GM23338 (cell line): Measurements from ENCODE around the gene FARSB. TPM values are rescaled to one million over a fixed set of nuclear protein-coding genes. Genes with fewer than 3 reads are reported as not detected.

Experiments
- ATAC-seq: fragments of 200-7000 bp; cut with Tn5 transposase; 3 replicates; pipeline ENCODE4 v1.9.1; 2020
- DNase-seq: peaks from one replicate; pipeline ENCODE4 v3.0.0-alpha.2; 2015; ENCODE audit warnings: low spot score
- H2AFZ ChIP-seq: fragments of 200-600 bp; sonication (generic); 2 replicates; pipeline ENCODE4 v1.8.0; 2016; ENCODE audit warnings: antibody characterized with exemption, mild to moderate bottlenecking, moderate library complexity
- H3F3A ChIP-seq: fragments of 200-600 bp; sonication (generic); replicated peaks from 2 replicates; pipeline ENCODE4 v1.8.0; 2017; ENCODE audit warnings: antibody characterized with exemption, mixed run types, low read depth
- H3K27ac ChIP-seq: fragments of 200-600 bp; sonication (generic); 2 replicates; pipeline ENCODE4 v1.6.1; 2016; ENCODE audit warnings: low read depth
- H3K27me3 ChIP-seq: fragments of 200-600 bp; sonication (generic); 2 replicates; pipeline ENCODE4 v1.8.0; 2016; ENCODE audit warnings: mild to moderate bottlenecking, mixed run types, moderate library complexity; ENCODE audit not compliant: insufficient read depth
- H3K36me3 ChIP-seq: fragments of 200-600 bp; sonication (generic); 2 replicates; pipeline ENCODE4 v1.8.0; 2016; ENCODE audit warnings: mild to moderate bottlenecking; ENCODE audit not compliant: insufficient read depth
- H3K4me1 ChIP-seq: fragments of 200-600 bp; sonication (generic); 2 replicates; pipeline ENCODE4 v1.8.0; 2016; ENCODE audit warnings: mild to moderate bottlenecking, moderate library complexity; ENCODE audit not compliant: insufficient read depth
- H3K4me2 ChIP-seq: fragments of 200-600 bp; sonication (generic); 2 replicates; pipeline ENCODE4 v1.7.1; 2017; ENCODE audit warnings: mixed run types
- H3K4me3 ChIP-seq: fragments of 200-600 bp; sonication (generic); 2 replicates; pipeline ENCODE4 v1.6.1; 2016; ENCODE audit warnings: mixed run types
- H3K79me2 ChIP-seq: fragments of 200-600 bp; sonication (generic); replicated peaks from 2 replicates; pipeline ENCODE4 v1.8.0; 2017; ENCODE audit warnings: mild to moderate bottlenecking; ENCODE audit not compliant: insufficient read depth
- H3K9me2 ChIP-seq: fragments of 200-600 bp; sonication (generic); 2 replicates; pipeline ENCODE4 v1.8.0; 2017; ENCODE audit not compliant: insufficient read depth
- H4K20me1 ChIP-seq: fragments of 200-600 bp; sonication (generic); replicated peaks from 2 replicates; pipeline ENCODE4 v1.8.0; 2017; ENCODE audit warnings: mild to moderate bottlenecking; ENCODE audit not compliant: insufficient read depth
- H3K27ac Mint-ChIP-seq: 2 replicates; pipeline ENCODE4 v1.8.0; 2020; ENCODE audit warnings: inconsistent platforms, mild to moderate bottlenecking, moderate library complexity, mixed read lengths
- H3K27me3 Mint-ChIP-seq: 3 replicates; pipeline ENCODE4 v1.8.0; 2022; ENCODE audit warnings: low read depth, mild to moderate bottlenecking, moderate library complexity, mixed read lengths, inconsistent platforms; ENCODE audit not compliant: insufficient read depth, poor library complexity
- H3K36me3 Mint-ChIP-seq: 3 replicates; pipeline ENCODE4 v1.8.0; 2021; ENCODE audit warnings: low read depth, mild to moderate bottlenecking, inconsistent platforms, moderate library complexity, mixed read lengths
- H3K4me1 Mint-ChIP-seq: 3 replicates; pipeline ENCODE4 v1.8.0; 2020; ENCODE audit warnings: mild to moderate bottlenecking, inconsistent platforms, mixed read lengths
- H3K4me3 Mint-ChIP-seq: 3 replicates; pipeline ENCODE4 v1.8.0; 2021; ENCODE audit warnings: moderate library complexity, mild to moderate bottlenecking, inconsistent platforms, mixed read lengths
- H3K9me3 Mint-ChIP-seq: 3 replicates; pipeline ENCODE4 v1.8.0; 2020; ENCODE audit warnings: moderate library complexity, mild to moderate bottlenecking, inconsistent platforms, mixed read lengths
- EZH2 ChIP-seq: fragments of 200-600 bp; sonication (generic); IDR thresholded peaks from one replicate; pipeline ENCODE4 v1.8.0; 2017; ENCODE audit warnings: antibody characterized with exemption, mild to moderate bottlenecking, low read depth; ENCODE audit not compliant: unreplicated experiment
- JUNB ChIP-seq: IDR thresholded peaks from one replicate; pipeline ENCODE4 v1.6.1; 2016; ENCODE audit warnings: antibody characterized with exemption; ENCODE audit not compliant: unreplicated experiment
- NANOG ChIP-seq: IDR thresholded peaks from 2 replicates; pipeline ENCODE4 v1.6.1; 2016; ENCODE audit warnings: antibody characterized with exemption, borderline replicate concordance
- ZNF114 ChIP-seq: fragments of 250-450 bp; sonication (Bioruptor Pico); IDR thresholded peaks from 2 replicates; pipeline ENCODE4 v1.5.0; 2020; ENCODE audit warnings: mild to moderate bottlenecking, moderate library complexity
- polyA plus RNA-seq: library from polyadenylated mRNA; unstranded; fragments of >200 nt; fragmentation: Nextera tagmentation; extraction: Ambion mirVana; gene quantifications from 2 replicates; pipeline ENCODE4 v1.2.1, GENCODE V29; 2016
- total RNA-seq: library from RNA; depleted of rRNA; stranded (reverse); fragments of >200 nt; shearing (Covaris generic); gene quantifications from 2 replicates; pipeline ENCODE4 v1.2.3, GENCODE V29; 2014
- TF ChIP-seq, protein P1 (sequence below): fragments of 250-450 bp; sonication (Bioruptor Pico); IDR thresholded peaks from 2 replicates; pipeline ENCODE4 v1.5.0; 2020; ENCODE audit warnings: mild to moderate bottlenecking, moderate library complexity
- TF ChIP-seq, protein P2 (sequence below): IDR thresholded peaks from 2 replicates; pipeline ENCODE4 v1.6.1; 2016; ENCODE audit warnings: antibody characterized with exemption

Gene FARSB
- total and polyA plus RNA-seq, 2 experiments from 2014 or later: 32.5 to 40.0 TPM

DNA sequence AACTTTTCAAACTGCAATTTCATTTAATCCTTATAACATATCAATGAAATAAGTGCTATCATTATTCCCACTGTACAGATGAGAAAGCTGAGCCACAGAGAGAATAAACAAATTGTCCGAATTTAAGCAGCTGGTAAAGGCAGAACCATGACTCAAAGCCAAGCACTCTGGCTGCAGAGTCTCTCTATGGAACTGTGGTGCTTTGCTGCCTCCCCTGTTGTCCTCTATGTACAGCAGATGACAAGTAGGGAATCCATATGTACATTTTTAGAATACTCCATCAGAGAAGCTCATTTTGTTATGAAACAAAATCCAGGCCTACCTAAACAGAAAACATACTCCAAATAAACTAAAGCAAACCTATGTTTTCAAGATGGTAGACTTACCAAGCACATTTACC, 45.1 kb downstream of the FARSB start (continued):
- TF ChIP-seq, protein P1, sequence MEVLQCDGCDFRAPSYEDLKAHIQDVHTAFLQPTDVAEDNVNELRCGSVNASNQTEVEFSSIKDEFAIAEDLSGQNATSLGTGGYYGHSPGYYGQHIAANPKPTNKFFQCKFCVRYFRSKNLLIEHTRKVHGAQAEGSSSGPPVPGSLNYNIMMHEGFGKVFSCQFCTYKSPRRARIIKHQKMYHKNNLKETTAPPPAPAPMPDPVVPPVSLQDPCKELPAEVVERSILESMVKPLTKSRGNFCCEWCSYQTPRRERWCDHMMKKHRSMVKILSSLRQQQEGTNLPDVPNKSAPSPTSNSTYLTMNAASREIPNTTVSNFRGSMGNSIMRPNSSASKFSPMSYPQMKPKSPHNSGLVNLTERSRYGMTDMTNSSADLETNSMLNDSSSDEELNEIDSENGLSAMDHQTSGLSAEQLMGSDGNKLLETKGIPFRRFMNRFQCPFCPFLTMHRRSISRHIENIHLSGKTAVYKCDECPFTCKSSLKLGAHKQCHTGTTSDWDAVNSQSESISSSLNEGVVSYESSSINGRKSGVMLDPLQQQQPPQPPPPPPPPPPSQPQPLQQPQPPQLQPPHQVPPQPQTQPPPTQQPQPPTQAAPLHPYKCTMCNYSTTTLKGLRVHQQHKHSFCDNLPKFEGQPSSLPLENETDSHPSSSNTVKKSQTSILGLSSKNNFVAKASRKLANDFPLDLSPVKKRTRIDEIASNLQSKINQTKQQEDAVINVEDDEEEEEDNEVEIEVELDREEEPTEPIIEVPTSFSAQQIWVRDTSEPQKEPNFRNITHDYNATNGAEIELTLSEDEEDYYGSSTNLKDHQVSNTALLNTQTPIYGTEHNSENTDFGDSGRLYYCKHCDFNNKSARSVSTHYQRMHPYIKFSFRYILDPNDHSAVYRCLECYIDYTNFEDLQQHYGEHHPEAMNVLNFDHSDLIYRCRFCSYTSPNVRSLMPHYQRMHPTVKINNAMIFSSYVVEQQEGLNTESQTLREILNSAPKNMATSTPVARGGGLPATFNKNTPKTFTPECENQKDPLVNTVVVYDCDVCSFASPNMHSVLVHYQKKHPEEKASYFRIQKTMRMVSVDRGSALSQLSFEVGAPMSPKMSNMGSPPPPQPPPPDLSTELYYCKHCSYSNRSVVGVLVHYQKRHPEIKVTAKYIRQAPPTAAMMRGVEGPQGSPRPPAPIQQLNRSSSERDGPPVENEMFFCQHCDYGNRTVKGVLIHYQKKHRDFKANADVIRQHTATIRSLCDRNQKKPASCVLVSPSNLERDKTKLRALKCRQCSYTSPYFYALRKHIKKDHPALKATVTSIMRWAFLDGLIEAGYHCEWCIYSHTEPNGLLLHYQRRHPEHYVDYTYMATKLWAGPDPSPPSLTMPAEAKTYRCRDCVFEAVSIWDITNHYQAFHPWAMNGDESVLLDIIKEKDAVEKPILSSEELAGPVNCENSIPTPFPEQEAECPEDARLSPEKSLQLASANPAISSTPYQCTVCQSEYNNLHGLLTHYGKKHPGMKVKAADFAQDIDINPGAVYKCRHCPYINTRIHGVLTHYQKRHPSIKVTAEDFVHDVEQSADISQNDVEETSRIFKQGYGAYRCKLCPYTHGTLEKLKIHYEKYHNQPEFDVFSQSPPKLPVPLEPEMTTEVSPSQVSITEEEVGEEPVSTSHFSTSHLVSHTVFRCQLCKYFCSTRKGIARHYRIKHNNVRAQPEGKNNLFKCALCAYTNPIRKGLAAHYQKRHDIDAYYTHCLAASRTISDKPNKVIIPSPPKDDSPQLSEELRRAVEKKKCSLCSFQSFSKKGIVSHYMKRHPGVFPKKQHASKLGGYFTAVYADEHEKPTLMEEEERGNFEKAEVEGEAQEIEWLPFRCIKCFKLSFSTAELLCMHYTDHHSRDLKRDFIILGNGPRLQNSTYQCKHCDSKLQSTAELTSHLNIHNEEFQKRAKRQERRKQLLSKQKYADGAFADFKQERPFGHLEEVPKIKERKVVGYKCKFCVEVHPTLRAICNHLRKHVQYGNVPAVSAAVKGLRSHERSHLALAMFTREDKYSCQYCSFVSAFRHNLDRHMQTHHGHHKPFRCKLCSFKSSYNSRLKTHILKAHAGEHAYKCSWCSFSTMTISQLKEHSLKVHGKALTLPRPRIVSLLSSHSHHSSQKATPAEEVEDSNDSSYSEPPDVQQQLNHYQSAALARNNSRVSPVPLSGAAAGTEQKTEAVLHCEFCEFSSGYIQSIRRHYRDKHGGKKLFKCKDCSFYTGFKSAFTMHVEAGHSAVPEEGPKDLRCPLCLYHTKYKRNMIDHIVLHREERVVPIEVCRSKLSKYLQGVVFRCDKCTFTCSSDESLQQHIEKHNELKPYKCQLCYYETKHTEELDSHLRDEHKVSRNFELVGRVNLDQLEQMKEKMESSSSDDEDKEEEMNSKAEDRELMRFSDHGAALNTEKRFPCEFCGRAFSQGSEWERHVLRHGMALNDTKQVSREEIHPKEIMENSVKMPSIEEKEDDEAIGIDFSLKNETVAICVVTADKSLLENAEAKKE (CRISPR knock-in tag): no peak

DNA sequence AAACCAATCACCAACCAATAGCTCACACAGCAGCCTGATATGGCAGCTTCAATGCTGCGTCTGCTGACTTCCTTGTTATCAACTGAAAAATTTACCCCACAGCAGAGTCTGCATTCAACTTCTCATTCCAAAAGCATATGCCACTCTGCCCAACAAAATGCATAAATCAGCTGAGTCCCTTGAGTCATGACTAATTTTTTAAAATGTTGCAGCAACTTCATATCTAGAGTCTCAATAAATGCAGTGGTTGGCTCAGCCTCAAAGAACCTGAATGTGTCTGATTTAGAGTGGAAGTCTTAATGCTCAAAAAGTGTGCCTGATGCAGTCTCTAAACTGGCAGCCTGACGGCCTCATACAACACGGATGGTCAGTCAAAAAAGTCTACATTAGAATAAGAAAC, 46.5 kb downstream of the FARSB start:
- ATAC-seq: no peak
- no peak overlapping the region for H3K4me3 ChIP-seq

More for the DNA sequence above, 46.5 kb downstream of the FARSB start:
- no peaks in the 10 kb centered on the region for H3K9me2 ChIP-seq
- no peaks in the 10 kb centered on the region for H3K27me3 ChIP-seq
- no peak overlapping the region for H3K27ac ChIP-seq
- peaks cover 14% of the 10 kb centered on the region for H3K36me3 ChIP-seq
- peaks cover 2% of the 10 kb centered on the region for H3K27me3 Mint-ChIP-seq
- no peak overlapping the region for H2AFZ ChIP-seq
- no peaks in the 10 kb centered on the region for H3K79me2 ChIP-seq
- no peak overlapping the region for H3K4me2 ChIP-seq
- H3K4me1 ChIP-seq: no peaks in the 10 kb centered on the region
- TF ChIP-seq ZNF114 (no peak), EZH2 (no peak), NANOG (no peak), JUNB (no peak)
- TF ChIP-seq, protein P2, sequence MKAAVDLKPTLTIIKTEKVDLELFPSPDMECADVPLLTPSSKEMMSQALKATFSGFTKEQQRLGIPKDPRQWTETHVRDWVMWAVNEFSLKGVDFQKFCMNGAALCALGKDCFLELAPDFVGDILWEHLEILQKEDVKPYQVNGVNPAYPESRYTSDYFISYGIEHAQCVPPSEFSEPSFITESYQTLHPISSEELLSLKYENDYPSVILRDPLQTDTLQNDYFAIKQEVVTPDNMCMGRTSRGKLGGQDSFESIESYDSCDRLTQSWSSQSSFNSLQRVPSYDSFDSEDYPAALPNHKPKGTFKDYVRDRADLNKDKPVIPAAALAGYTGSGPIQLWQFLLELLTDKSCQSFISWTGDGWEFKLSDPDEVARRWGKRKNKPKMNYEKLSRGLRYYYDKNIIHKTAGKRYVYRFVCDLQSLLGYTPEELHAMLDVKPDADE: no peak
- H3F3A ChIP-seq: no peaks in the 10 kb centered on the region
- no peak overlapping the region for H3K27ac Mint-ChIP-seq
- no peak overlapping the region for H3K4me3 Mint-ChIP-seq
- DNase-seq: no peak
- no peaks in the 10 kb centered on the region for H3K4me1 Mint-ChIP-seq
- no peaks in the 10 kb centered on the region for H3K9me3 Mint-ChIP-seq
- no peaks in the 10 kb centered on the region for H4K20me1 ChIP-seq
- peaks cover 22% of the 10 kb centered on the region; the same call in 2 of the 3 replicates for H3K36me3 Mint-ChIP-seq
